HG02943 (cell line): ENCODE results near the gene UCHL3.

ENCODE experiments used
- ATAC-seq: cut with Tn5 transposase; IDR thresholded peaks from one replicate; pipeline ENCODE4 v1.9.1; 2021; ENCODE audit warnings: mild to moderate bottlenecking, low read depth, moderate library complexity; ENCODE audit not compliant: unreplicated experiment

Gene UCHL3

GRCh38 chr13:75549262-75550158 lies at the start of gene UCHL3:
TSS of gene UCHL3 (plus strand) at chr13:75549791. CDS start at chr13:75549821, 30 bp downstream.
- peak; percentile 97 for ATAC-seq

DNA sequence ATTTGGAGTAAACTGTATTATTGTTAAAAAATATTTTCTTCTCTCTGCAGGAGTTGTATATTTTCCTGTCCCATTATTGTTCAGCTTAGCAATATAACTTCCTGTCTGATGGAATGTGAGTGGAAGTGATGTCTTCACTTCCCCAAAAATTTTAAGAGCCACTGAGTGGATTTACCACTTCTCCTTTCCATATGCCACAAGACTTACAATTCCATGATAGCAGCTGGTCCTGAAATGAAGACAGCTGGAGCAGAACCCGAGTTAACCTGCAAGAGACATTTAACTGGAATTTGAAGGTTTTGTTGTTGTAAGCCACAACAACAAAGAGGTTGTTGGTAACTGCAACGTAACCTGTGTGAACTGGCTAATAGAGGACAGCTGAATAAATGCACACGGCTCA lies 44.3 kb upstream of the UCHL3 start:
- no peak for ATAC-seq

GRCh38 chr13:75506018-75506417 lies 43.6 kb upstream of the UCHL3 start:
- no peak for ATAC-seq

DNA sequence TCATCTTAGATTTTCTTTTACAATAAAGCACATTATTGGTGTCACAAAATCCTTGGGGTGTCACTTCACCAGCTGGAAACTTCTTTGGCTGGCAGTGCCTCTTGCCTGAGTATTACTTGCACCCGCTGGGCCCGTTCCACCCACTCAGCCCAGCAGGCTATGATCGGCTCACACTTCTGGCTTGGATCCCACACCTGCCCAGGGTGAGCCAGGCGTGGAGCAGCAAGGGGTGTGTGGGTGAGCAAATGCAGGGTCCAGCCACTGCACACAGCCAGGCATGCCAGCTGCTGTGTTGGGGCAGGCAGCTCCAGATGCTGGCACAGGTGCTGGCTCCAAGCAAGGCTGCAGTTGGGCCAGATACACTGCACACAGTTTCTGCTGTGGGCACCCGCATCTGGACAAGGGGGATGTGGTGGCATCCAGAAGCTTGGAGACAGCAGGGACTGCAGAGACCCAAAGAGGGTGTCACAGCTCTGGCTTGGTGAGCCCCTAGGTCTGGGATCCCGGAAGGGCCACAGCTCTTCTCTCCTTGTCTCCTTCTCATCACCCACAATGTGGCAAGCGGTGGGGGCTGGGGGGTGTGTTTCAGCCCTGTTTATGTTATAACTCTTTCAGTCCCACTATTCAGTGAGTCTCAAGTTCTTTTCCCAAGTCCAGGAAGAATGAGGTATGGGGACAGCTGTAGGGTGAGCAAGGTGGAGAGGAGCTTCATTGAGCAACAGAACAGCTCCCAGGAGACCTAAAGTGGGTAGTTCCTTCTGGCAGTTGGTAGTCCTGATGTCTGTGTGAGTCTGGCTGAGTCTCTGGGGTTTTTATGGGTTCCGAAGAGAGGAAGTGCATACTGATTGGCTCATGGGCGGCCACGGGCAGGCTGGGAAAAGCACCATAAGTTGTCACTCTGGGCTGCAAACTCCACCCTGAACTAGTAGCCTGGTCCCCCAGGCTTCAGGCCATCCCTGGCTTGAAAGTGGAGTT lies 42.3 kb upstream of the UCHL3 start:
- ATAC-seq: no peak

- no peak for ATAC-seq
Measured at GRCh38 chr13:75508002-75508548, 41.5 kb upstream of the UCHL3 start.

- no peak for ATAC-seq
Measured at GRCh38 chr13:75511051-75511625, 38.5 kb upstream of the UCHL3 start.

GRCh38 chr13:75512253-75512652 lies 37.3 kb upstream of the UCHL3 start:
- peak; percentile 96 for ATAC-seq

DNA sequence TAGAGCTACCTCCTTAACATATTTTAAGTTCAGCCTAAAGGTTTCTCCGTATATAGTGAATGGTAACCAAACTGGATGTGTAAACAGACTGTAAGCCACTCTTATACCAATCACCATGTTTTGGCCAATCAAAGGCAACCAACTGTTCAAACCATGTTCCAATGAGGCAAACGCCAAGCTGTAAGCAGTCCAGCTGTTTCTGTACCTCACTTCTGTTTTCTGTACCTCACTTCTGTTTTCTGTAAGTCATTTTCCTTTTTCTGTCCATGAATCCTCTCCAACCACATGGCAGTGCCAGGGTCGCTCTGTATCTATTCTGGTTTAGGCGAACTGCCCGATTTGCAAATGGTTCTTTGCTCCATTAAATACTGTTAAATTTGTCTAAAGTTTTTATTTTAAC lies 36.3 kb upstream of the UCHL3 start:
- no peak for ATAC-seq

- ATAC-seq: no peak
Measured at GRCh38 chr13:75514080-75514995, 35.3 kb upstream of the UCHL3 start.

- no peak for ATAC-seq
Measured at GRCh38 chr13:75518439-75519088, 31.0 kb upstream of the UCHL3 start.

GRCh38 chr13:75521956-75522355 lies 27.6 kb upstream of the UCHL3 start:
- no peak for ATAC-seq

- ATAC-seq: no peak
Measured at GRCh38 chr13:75530549-75530961, 19.0 kb upstream of the UCHL3 start.

GRCh38 chr13:75533861-75534260 lies 15.7 kb upstream of the UCHL3 start:
- no peak for ATAC-seq

- peak; percentile 98 for ATAC-seq
Measured at GRCh38 chr13:75537401-75538365, 11.9 kb upstream of the UCHL3 start, which contains the start of gene COMMD6. TSS of gene COMMD6 (minus strand) at chr13:75537841. CDS start at chr13:75537805, 36 bp downstream.

DNA sequence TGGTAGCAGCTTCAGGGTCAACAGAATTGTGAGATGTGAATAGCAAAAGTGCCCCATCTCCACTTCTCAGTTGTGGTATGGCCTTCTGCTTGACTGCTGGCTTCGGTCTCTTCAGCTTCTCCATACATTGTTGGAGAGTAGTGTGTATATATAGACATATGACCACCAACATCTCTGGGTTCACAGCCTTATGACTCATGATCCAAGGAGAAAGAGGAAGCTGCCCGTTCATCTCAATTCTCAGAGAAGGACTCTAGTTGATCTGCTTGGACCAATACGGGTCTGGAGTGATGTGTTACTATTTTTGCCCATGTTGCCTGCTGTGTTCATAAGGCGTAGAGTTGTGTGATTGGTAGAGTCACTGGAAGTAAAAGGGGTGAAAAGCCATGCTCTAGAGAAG lies 8.3 kb upstream of the UCHL3 start:
- ATAC-seq: no peak

GRCh38 chr13:75541961-75542360 lies 7.6 kb upstream of the UCHL3 start:
- ATAC-seq: no peak

DNA sequence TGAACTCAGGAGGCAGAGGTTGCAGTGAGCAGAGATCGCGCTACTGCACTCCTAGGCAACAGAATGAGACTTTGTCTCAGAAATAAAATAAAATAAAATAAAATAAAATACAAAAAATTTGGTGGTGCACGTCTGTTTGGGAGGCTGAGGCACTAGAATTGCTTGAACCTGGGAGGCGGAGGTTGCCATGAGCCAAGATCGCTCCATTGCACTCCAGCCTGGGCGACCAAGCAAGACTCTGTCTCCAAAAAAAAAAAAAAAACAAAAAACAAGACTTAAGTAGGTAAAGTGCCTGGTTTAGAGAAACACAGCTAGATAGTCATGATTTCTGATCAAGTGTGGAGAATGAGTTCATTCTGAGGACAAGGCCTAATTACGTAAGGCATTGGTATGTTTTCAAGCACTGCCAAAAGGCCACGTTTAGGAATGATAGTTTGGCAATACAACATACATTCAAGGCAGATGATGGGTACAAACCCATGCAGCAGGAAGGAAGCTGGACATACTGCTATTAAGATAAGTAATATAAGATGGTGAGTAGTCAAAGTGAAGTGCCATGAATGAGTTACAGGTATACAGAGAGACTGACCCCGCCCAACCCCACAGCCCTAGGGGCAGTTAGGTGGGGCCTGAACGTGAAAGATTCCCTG lies 4.8 kb upstream of the UCHL3 start:
- no peak for ATAC-seq
